Sciatic nerve (tissue), 2 donors: ENCODE measurements around the gene MRPS6. TPM values are rescaled to one million over a fixed set of nuclear protein-coding genes. Genes with fewer than 3 reads are reported as not detected.

ENCODE experiments used
- ATAC-seq: fragments of 200-7000 bp; cut with Tn5 transposase; one replicate; pipeline ENCODE4 v1.9.1; 2020; ENCODE audit warnings: mild to moderate bottlenecking, moderate library complexity
- DNase-seq: peaks from one replicate; pipeline ENCODE4 v3.0.0-alpha.2; 2020; ENCODE audit warnings: low spot score
- intact Hi-C: fragments of 100-400 bp; cut with DNase I; formaldehyde crosslinking; loops from one replicate; pipeline ENCODE4 v1.14.2; 2022
- total RNA-seq: library from RNA; stranded (reverse); fragmentation: NEBNext Ultra II Directional; extraction: Animal tissue kit (Norgen Biotek cat#: 25700); gene quantifications from one replicate; pipeline ENCODE4 v1.2.1, GENCODE V29; 2021
- donor health status: DM: no; HTN: no; CAD: no.
- donor health status: DM: no; HTN: no; CAD: no.

Gene MRPS6
- total RNA-seq, 1 donor from 2014 or later = 142 TPM

DNA sequence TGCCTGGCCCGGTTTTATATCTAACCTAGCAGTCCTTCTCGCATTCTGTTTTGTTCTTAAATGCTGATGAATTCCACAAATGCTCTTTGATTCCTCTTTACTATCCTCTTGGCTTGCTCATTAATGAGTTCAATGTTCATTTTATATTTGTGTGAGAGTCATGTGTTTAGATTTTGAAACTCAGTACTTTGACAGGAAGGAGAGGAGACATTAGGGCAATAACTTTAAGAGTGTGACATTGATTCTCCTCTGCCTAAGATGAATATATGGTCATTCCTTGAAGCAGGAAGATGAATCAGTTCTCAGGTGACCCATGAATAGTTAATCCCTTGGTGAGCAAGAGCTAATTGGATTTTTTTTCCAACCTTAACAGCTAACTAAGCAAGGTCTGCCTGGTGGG is 84.1 kb downstream of the MRPS6 start:
- intact Hi-C loops = no loop called here
- DNase-seq = no peak
- no peak for ATAC-seq

DNA sequence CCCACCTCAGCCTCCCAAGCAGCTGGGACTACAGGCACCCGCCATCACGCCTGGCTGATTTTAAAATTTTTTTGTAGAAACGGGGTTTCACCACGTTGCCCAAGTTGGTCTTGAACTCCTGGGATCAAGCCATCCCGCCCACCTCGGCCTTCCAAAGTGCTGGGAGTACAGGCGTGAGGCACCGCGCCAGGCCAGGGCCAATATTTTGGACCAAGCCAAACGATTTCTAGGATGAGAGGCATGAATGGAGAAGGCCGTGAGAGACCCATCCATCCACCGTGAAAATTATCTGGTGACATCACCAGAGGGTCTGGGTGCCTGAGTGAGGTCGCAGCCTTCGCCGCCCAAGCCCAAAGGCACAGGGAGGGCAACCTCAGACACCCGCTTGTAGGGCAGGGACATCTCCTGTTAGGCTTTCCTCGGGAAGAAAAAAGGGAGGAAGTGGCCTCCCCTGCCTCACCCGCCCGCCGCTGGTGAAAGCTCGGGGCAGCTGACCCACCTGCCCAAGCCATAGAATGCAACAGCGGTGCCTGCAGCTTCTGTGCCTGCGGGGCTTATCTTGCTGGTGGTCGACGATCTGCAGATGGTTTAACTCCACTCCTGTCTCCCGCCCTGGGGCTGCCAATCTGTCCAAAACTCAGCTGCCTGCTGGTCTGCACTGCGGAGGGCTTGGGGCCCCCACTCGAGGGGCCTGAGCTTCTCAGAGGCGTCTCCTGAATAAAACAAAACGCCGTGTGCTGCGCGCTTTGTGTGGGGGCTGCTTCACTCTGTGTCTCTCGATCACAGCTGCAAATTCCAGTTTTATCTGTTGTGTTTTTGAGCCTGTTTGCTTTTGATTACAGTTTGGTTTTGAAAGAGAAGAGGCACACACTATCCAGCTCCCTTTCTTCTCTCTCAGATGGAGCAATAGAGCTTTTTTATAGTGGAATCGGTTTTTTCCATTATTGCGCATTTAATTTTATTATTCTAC is 85.8 kb downstream of the MRPS6 start:
- DNase-seq = no peak
- intact Hi-C loops = no loop called here
- no peak for ATAC-seq

DNA sequence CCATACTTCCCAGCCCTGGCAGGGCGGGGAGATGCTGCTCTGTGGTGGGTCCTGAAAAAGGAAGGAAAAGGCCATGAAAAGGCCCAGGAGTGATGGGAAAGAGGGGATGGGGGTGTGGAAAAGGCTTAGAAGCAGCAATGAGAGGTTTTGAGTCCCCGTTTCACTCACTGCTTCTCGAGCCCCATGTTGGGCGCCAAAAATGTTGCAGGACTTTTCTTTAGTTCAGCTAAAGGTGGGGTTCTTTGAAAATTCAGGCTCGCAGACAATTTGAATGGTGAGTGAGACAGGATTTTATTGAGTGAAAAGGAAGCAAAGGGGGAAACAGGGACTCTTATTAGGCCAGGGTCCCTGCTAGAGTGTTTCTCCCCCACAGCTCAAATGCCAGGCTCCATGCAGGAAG is 93.1 kb downstream of the MRPS6 start:
- DNase-seq = no peak
- intact Hi-C loops = no loop called here
- ATAC-seq = no peak

DNA sequence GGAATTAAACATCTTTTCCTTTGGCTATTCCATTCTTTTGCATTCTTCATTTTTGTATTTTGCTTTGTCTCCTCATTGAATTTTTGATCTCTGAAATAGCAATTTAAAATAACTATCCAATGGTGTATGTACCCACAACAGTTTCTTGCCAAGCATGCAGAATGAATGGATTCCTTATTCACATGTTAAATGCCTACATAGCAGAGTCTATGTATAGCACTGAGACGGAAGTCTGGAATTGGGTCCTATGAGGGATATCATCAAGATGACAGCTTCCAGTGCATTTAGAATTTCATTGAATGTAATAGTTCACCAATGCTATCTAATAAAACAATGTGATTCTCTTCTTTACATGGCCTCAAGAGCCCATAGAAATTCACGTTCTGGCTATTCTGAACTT is 97.5 kb downstream of the MRPS6 start:
- ATAC-seq (no peak), DNase-seq (no peak)
- intact Hi-C loops = no loop called here

DNA sequence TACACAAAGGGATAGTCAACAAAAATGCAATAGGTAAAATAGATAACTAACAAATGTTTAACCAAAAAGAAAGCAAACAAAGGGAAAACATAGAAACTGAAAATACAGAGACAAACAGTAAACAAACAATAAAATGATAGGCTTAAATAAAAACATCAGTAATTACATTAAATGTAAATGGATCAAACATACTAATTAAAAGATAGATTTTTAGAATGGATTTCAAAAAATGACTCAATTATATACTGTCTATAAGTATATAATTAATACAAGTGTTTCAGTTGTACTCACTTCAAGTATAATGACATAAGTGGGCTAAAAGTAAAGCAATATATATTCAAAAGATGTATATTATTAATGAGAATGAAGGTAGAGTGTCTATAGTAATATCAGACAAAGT is 101.1 kb downstream of the MRPS6 start:
- DNase-seq (no peak), ATAC-seq (no peak)
- intact Hi-C loops = no loop called here

DNA sequence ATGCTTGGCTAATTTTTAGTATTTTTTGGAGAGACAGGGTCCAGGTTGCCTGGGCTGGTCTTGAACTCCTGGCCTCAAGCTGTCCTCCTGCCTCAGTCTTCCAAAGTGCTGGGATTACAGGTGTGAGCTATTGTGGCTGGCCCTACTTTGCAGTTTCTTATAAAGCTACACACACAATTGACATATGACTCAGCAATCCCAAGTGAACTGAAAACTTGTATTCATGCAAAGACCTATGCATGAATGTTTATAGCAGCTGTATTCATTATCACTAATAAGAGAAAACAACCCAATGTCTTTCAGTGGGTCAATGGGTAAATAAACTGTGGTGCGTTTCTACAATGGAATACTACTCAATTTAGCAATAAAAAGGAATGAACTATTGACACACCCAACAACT is 103.1 kb downstream of the MRPS6 start:
- DNase-seq (no peak), ATAC-seq (no peak)
- intact Hi-C loops = no loop called here

DNA sequence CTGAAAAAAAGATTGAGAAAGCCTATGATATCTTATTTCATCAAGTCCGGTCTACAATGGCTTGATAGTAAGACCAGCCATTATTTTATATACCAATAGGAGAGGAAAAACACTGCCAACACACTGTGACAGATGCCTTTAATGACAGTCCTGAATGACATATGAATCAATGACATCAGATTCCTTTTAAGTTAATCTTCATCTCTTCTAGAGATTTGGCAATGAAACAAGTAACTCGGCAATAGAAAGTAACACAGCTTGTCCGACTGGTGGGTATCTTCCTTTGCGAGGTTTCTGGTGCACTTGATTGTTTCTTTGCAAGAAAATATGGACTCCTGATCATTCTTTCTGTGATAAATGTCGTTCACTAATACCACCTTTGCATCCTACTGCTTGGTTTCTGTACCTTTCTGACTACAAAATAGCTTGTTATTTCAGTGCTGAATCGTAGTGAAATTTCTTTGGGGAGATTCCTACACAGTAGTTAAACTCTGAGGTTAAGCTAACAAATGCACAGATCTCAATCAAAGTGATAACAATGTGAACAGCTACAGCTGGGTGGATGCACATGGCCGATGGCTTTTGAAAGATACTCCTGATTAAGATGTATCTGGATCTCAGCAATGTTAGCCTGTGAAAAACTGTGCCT is 104.7 kb downstream of the MRPS6 start:
- intact Hi-C loops = no loop called here

DNA sequence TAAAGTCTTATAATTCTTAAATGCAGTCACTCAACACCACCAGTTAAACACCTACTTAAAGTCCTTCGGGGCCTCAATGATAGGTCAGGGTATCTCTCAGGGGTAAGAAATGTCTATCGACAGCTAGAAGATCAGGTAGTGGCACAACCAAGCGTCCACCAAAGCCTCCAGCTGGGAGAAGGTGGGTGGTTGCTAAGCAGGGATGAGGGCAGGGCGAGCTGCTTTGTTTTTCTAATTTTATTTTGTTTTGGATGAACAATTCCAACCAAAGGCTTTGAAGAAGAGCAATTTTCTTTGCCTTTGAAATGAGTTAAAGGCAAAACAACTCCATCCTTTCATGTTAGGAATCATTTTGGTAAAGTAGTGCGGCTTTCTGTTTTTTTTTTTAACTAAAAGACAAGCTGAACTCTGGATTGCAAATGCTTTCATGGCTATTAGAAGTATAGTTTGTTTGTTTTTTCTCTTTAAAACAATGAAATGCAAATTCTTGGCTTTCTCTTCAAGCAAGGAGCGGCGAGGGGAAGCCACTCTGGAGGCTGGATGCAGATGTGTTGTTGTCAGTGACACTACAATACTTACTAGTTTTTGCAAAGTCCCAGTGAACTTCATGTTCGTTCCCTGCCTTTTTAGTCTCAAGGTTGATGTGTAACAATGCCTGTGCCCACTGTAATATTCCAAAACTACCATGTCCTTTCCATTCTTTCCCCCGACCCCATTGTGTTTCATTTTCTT is 106.0 kb downstream of the MRPS6 start:
- intact Hi-C loops = no loop called here
- ATAC-seq (no peak), DNase-seq (no peak)

More for the DNA sequence above, 104.7 kb downstream of the MRPS6 start:
- DNase-seq = no peak
- no peak for ATAC-seq

DNA sequence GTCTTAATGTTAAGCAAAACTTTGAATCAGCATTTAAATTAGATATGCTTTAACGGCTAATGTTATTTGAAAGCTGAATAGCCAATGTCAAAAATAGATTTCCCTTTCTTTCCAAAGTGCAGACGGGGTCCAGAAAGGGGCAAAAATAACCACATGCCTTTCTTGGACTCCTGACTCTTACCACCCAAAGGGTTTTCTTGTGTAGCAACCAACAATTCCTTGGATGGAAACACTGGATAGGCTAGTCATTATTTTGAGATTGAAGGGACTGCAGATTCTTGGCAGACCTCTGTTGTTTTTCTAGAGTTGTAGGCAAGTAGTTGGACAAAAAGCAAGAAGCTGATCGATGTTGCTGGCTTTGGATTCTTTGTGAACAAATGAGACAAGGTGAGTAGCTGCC is 107.0 kb downstream of the MRPS6 start:
- intact Hi-C loops = loop anchor here (5.0 kb wide), 1 partner anchor 167 kb away; no protein-coding TSS in a partner anchor
- no peak for DNase-seq
- ATAC-seq = peak; percentile 23

DNA sequence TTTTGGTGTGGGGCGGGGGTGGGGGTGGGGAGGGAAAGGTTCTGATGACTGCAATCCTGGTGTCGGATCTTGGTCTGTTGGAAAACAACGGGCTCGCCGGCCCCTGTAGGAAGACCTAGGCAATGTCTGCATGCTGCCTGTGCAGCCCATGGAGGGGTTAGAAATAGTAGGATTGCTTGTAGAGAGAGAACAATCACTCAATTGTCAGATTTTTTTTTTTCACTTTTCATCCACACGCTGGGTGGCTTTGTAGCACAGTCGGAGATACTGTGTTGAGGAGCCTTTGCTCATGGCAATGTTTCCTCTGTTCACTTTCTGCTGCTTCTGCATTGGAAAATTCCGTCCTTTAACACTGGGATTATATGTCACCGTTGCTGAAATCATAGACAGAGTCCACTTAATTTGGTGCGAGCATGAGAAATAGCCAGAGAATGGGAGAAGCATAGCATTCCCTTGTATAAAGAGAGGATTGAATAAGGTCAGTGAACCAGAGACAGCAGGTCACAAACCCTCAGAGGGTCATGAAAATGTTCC is 107.5 kb downstream of the MRPS6 start:
- no peak for DNase-seq
- peak; percentile 86 for ATAC-seq
- intact Hi-C loops = loop anchor here (5.0 kb wide), 1 partner anchor 166 kb away; no protein-coding TSS in a partner anchor

DNA sequence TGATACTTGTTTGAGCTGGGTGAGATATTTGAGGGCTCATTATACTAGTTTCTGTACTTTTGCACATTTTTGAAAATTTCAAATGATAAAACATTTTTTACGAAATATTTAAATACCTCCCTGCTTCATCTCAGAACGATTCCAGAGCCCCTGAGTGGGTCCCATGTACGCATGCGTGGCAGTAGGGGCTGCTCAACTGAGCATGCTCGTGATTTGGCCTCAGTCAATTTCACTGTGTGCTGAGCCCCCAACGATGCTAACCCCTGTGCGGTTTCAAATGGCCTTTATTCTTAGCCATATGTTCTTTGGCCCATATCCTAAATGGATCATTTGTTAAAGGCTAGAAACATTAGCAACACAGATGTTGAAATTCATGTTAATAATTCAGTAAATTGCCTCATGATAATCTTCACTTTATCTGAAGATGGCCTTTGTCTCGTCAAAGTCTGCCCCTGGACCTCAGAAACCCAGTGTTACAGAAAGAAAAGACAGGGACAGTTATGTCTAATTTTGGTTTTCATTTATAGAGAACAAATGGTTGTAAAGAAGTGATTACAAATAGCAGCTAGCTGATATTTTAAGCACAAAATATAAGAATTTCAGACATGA is 108.2 kb downstream of the MRPS6 start:
- intact Hi-C loops = loop anchor here (5.0 kb wide), 1 partner anchor 166 kb away; no protein-coding TSS in a partner anchor
- ATAC-seq (peak; percentile 50), DNase-seq (no peak)

DNA sequence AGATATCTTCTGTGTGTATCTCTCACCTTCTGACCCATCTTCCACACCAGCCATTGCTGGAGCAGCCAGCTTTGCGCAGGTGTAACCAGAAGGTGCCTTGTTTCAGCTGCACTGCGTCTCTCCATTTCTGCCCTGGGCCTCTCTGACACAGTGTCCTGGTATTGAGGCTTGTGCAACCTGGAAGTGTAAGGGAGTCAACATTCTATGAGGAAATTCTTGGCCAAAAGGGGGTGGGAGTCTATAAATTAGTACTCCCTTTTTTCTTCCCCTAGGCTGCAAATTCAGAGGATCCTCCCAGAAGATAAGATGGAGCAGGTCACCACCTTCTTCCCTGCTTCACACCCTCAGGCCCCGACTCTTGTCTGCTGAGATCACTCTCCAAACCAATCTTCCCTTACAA is 109.1 kb downstream of the MRPS6 start:
- ATAC-seq (no peak), DNase-seq (no peak)
- intact Hi-C loops = loop anchor here (5.0 kb wide), 1 partner anchor 165 kb away; no protein-coding TSS in a partner anchor

DNA sequence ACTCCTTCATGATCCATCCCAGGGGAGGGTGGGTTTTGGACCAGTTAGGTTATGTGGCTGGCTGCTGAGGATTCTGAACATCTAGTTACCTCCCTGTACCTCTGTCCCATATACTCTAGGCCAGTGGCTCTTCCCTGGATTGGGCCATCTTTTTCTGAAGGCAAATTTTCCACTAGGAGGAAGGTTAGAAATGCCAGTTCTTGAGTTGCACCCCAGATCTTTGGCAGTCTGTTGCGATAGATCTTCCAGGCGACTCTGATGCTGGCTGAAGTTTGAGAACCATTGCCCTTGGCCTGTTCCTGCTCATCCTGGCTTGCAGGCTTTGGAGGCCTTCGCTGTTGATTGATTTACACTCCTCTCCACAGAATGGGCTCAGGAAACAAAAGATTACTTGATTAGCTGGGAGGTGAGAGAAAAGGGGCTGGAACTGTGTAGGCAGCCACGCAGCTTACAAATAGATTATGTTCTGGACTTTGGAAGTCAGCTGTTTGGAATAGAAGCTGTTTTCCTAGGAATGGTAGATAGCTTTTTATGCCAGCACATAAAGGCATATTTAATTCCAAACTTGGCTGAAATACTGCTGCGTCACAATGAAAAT is 110.1 kb downstream of the MRPS6 start:
- intact Hi-C loops = loop anchor here (5.0 kb wide), 1 partner anchor 164 kb away; no protein-coding TSS in a partner anchor
- ATAC-seq (peak; percentile 5), DNase-seq (no peak)

DNA sequence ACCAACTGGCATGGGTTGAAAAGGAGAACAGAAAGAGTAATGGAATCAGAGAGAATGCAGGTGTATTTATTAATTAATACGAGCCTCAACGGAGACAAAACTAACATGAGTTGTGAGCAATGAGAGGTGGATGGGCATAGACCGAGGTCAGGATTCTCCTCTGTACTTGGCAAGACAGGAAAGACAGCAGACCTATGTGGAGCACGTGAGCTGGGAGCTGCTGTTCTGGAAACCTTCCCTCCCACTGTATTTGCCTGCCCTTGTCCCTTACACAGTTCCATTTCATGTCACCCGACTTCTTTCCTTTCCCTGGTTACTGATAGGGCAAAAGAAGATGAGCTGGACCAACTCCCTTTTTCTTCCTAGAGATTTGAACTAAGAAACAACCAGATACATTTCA is 110.9 kb downstream of the MRPS6 start:
- no peak for DNase-seq
- intact Hi-C loops = loop anchor here (5.0 kb wide), 1 partner anchor 163 kb away; no protein-coding TSS in a partner anchor
- no peak for ATAC-seq

DNA sequence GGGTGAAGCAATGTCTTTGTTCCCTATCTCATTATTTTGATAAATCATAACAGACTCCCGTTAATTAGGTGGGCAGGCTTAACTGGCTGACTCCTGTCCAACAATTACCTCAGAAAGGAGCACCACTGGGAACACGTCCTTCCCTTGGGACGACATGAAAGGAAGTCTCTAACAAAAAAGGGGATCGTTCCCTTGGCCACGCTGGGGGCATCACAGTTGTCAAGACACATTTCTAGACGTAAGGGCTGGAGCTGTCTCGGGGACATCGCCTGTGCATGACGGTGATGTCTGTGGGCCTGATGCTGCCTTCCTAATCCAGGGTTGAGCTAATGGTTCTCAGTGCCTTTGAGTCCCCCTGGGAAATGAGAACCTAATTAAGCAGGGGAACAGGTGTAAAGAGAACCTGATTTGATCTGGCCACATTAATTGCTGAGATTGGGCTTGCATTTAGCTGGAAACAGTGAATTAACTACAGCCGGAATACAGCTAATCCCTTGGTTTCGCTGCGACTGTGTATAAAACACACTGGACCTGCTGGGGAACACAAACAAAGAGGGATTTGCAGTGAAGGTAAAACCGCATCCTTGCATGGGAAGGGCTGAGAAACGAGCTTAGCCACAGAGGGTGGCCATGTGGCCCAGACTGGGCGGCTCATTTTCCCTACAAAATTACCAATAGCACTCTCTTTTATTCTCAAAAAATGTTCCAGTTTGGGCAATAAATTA is 111.8 kb downstream of the MRPS6 start:
- no peak for ATAC-seq

DNA sequence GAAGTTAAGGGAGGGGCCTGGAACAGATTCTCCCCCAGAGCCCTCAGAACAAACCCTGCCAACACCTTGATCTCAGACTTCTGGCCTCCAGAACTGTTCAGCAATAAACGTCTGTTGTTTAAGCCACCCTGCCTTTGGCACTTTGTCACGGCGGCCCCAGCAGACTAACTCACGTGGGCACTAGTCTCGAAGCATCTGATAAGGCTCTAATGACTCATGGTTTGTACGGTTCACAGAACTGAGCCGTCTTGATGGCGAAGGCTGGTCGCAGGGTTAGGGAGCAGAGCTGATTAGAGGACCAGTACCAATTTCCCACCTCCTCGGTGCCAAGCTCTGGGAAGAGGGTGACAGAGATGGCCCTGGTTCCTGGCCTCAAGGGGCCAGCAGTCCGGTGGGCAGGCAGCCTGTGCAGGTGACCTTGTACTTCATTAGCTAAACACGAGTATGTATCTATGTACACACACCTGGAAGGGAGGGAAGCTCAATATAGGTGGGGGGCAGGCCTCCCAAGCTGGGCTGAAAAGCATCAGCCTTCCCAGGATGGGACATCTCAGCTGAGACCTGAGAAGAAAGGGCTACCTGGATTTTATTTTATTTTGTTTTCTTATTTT is 112.8 kb downstream of the MRPS6 start:
- no peak for DNase-seq
- ATAC-seq = no peak
- intact Hi-C loops = no loop called here

More for the DNA sequence above, 111.8 kb downstream of the MRPS6 start:
- no peak for DNase-seq
- intact Hi-C loops = no loop called here

DNA sequence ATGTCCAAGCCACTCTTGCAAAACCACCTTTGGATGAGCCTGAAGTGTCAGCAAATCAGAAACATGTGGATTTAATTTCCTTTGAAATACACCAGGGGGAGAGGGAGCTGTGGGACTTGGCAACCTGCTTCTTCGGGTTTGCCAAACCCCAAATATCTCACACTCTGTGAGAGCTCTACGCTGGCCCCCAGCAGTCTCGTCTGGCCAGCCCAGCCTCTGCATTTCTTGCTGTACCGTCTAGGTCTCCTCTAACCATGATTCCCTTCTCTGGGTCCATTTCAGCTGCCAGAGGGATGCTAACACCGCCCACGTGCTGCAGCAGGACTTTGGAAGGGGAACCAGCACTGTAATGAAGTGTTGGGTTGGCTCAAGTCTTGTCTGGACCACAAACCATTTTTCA is 114.6 kb downstream of the MRPS6 start:
- ATAC-seq (peak; percentile 94), DNase-seq (peak; percentile 79)
- intact Hi-C loops = no loop called here
